OCI-LY3 (cell line): ENCODE results near the gene LNX1.

Experiments
- H2AFZ ChIP-seq: fragments of 200-600, 300-600 bp; shearing (Covaris generic); 2 replicates; pipeline ENCODE4 v1.6.0; 2014; ENCODE audit warnings: antibody characterized with exemption, low read depth, low read length
- H3K27ac ChIP-seq: fragments of 200-600, 300-600 bp; sonication (generic); 2 replicates; pipeline ENCODE4 v1.5.1; 2014; ENCODE audit warnings: mild to moderate bottlenecking, low read length, moderate library complexity, mixed read lengths
- H3K27me3 ChIP-seq: fragments of 200-600, 300-600 bp; sonication (generic); 2 replicates; pipeline ENCODE4 v1.6.1; 2014; ENCODE audit warnings: low read depth, low read length, mixed read lengths
- H3K36me3 ChIP-seq: fragments of 200-600, 300-600 bp; sonication (generic); replicated peaks from 2 replicates; pipeline ENCODE3; 2014; ENCODE audit warnings: low read depth, low read length, mixed read lengths
- H3K4me1 ChIP-seq: fragments of 300-600, 200-600 bp; sonication (generic); 2 replicates; pipeline ENCODE4 v1.6.1; 2014; ENCODE audit warnings: low read length, mixed read lengths
- H3K4me2 ChIP-seq: fragments of 200-600, 300-600 bp; sonication (generic); 2 replicates; pipeline ENCODE4 v1.6.1; 2014; ENCODE audit warnings: low read length, mixed read lengths
- H3K4me3 ChIP-seq: fragments of 300-600, 200-600 bp; sonication (generic); 2 replicates; pipeline ENCODE4 v1.5.1; 2014; ENCODE audit warnings: antibody characterized with exemption, mild to moderate bottlenecking, low read length, moderate library complexity
- H3K79me2 ChIP-seq: fragments of 300-600, 200-600 bp; shearing (Covaris generic); 2 replicates; pipeline ENCODE4 v1.6.1; 2014; ENCODE audit warnings: mild to moderate bottlenecking, low read length, mixed read lengths
- H3K9ac ChIP-seq: fragments of 300-600, 200-600 bp; shearing (Covaris generic); 2 replicates; pipeline ENCODE4 v1.6.0; 2014; ENCODE audit warnings: mild to moderate bottlenecking, low read length, moderate library complexity
- H3K9me3 ChIP-seq: fragments of 200-600, 300-600 bp; shearing (Covaris generic); 2 replicates; pipeline ENCODE4 v1.6.1; 2014; ENCODE audit warnings: low read length, mixed read lengths; ENCODE audit not compliant: insufficient read depth
- H4K20me1 ChIP-seq: fragments of 200-600, 300-600 bp; sonication (generic); 2 replicates; pipeline ENCODE4 v1.6.1; 2016; ENCODE audit warnings: low read length, mixed read lengths; ENCODE audit not compliant: insufficient read depth
- CTCF ChIP-seq: fragments of 200-600, 300-600 bp; sonication (generic); IDR thresholded peaks from 2 replicates; pipeline ENCODE4 v1.5.1; 2014; ENCODE audit warnings: antibody characterized with exemption, low read length, low read depth
- EZH2phosphoT487 ChIP-seq: fragments of 200-600 bp; shearing (Covaris generic); IDR thresholded peaks from 2 replicates; pipeline ENCODE4 v1.6.1; 2018; ENCODE audit warnings: antibody characterized with exemption, mixed run types, low read depth

Gene LNX1

GRCh38 chr4:53545273-53545672, 46.0 kb downstream of the LNX1 start:
- Histone ChIP-seq H3K4me3 (no peak overlapping the region), H3K9ac (no peak overlapping the region), H3K9me3 (no peaks in the 10 kb centered on the region), H3K4me1 (peaks cover 11% of the 10 kb centered on the region), H3K79me2 (no peaks in the 10 kb centered on the region), H3K27ac (no peak overlapping the region), H3K4me2 (no peak overlapping the region), H3K27me3 (peaks cover 14% of the 10 kb centered on the region; the same call in 1 of the 2 replicates), H4K20me1 (no peaks in the 10 kb centered on the region), H2AFZ (no peak overlapping the region), H3K36me3 (no peaks in the 10 kb centered on the region)
- TF ChIP-seq CTCF (no peak), EZH2phosphoT487 (no peak)

GRCh38 chr4:53543561-53543960, 47.7 kb downstream of the LNX1 start:
- Histone ChIP-seq H3K27me3 (peaks cover 17% of the 10 kb centered on the region; the same call in 1 of the 2 replicates), H3K27ac (no peak overlapping the region), H3K4me3 (no peak overlapping the region), H3K9ac (no peak overlapping the region), H3K9me3 (no peaks in the 10 kb centered on the region), H4K20me1 (no peaks in the 10 kb centered on the region), H3K4me1 (peaks cover 11% of the 10 kb centered on the region), H3K79me2 (no peaks in the 10 kb centered on the region), H2AFZ (no peak overlapping the region), H3K4me2 (no peak overlapping the region), H3K36me3 (no peaks in the 10 kb centered on the region)
- no peak for TF ChIP-seq EZH2phosphoT487

GRCh38 chr4:53541577-53542206, 49.6 kb downstream of the LNX1 start:
- H3K4me3 ChIP-seq: no peak overlapping the region
- H3K27me3 ChIP-seq: 0 out of 2 replicates have a peak, but pooled peaks cover 8% of the 10 kb centered on the region
- no peak overlapping the region for H3K27ac ChIP-seq
- H3K9me3 ChIP-seq: no peaks in the 10 kb centered on the region
- no peak overlapping the region for H2AFZ ChIP-seq
- TF ChIP-seq EZH2phosphoT487 (no peak), CTCF (no peak)
- no peak overlapping the region for H3K9ac ChIP-seq
- H3K4me1 ChIP-seq: peaks cover 11% of the 10 kb centered on the region
- no peaks in the 10 kb centered on the region for H3K36me3 ChIP-seq
- no peaks in the 10 kb centered on the region for H3K79me2 ChIP-seq
- H3K4me2 ChIP-seq: 0 out of 2 replicates have a peak overlapping the region, but pooled peaks have one; percentile 13
- H4K20me1 ChIP-seq: no peaks in the 10 kb centered on the region

GRCh38 chr4:53538756-53539155, 52.5 kb downstream of the LNX1 start:
- Histone ChIP-seq H3K4me2 (no peak overlapping the region), H3K79me2 (no peaks in the 10 kb centered on the region), H3K4me3 (no peak overlapping the region), H3K4me1 (peaks cover 11% of the 10 kb centered on the region), H3K9ac (no peak overlapping the region), H3K36me3 (no peaks in the 10 kb centered on the region), H2AFZ (no peak overlapping the region), H3K27ac (no peak overlapping the region), H3K27me3 (0 out of 2 replicates have a peak, but pooled peaks cover 8% of the 10 kb centered on the region), H3K9me3 (no peaks in the 10 kb centered on the region), H4K20me1 (no peaks in the 10 kb centered on the region)
- TF ChIP-seq CTCF (no peak), EZH2phosphoT487 (no peak)
